BE2C (cell line): ENCODE measurements around the gene ATP13A2.

Experiments
- DNase-seq: peaks from one replicate; pipeline ENCODE4 v3.0.0-alpha.2; 2020
- H3K27me3 ChIP-seq: fragments of 250-450 bp; sonication (Bioruptor Pico); 2 replicates; pipeline ENCODE4 v1.5.1; 2020; ENCODE audit warnings: mild to moderate bottlenecking
- H3K36me3 ChIP-seq: fragments of 250-450 bp; sonication (Bioruptor Pico); 2 replicates; pipeline ENCODE4 v1.5.1; 2020; ENCODE audit warnings: mild to moderate bottlenecking
- H3K4me1 ChIP-seq: fragments of 250-450 bp; sonication (Bioruptor Pico); 2 replicates; pipeline ENCODE4 v1.5.1; 2020
- H3K4me3 ChIP-seq: 2 replicates; pipeline ENCODE4 v1.5.1; 2011; ENCODE audit warnings: low read depth, low read length
- H3K9me3 ChIP-seq: fragments of 250-450 bp; sonication (Bioruptor Pico); 2 replicates; pipeline ENCODE4 v1.5.1; 2020
- CTCF ChIP-seq: IDR thresholded peaks from 2 replicates; pipeline ENCODE4 v1.5.1; 2012; ENCODE audit warnings: mild to moderate bottlenecking, low read depth, low read length

The ATP13A2 gene

GRCh38 chr1:17033481-17033880 lies 21.8 kb upstream of the ATP13A2 start:
- H3K36me3 ChIP-seq = no peaks in the 10 kb centered on the region

GRCh38 chr1:17032741-17033140 lies 21.0 kb upstream of the ATP13A2 start:
- Histone ChIP-seq H3K36me3 (no peaks in the 10 kb centered on the region), H3K4me3 (no peak overlapping the region)

More at GRCh38 chr1:17033481-17033880, 21.8 kb upstream of the ATP13A2 start:
- H3K4me1 ChIP-seq = no peaks in the 10 kb centered on the region
- H3K27me3 ChIP-seq = no peaks in the 10 kb centered on the region
- no peaks in the 10 kb centered on the region for H3K9me3 ChIP-seq
- no peak for TF ChIP-seq CTCF
- DNase-seq = no peak
- H3K4me3 ChIP-seq = no peak overlapping the region

GRCh38 chr1:17031436-17031835 lies 19.7 kb upstream of the ATP13A2 start:
- Histone ChIP-seq H3K27me3 (no peaks in the 10 kb centered on the region), H3K4me3 (no peak overlapping the region), H3K9me3 (no peaks in the 10 kb centered on the region), H3K36me3 (no peaks in the 10 kb centered on the region; the same call in 1 of the 2 replicates), H3K4me1 (no peaks in the 10 kb centered on the region)
- no peak for TF ChIP-seq CTCF
- no peak for DNase-seq

More at GRCh38 chr1:17032741-17033140, 21.0 kb upstream of the ATP13A2 start:
- no peaks in the 10 kb centered on the region for H3K27me3 ChIP-seq
- H3K9me3 ChIP-seq = no peaks in the 10 kb centered on the region
- no peaks in the 10 kb centered on the region for H3K4me1 ChIP-seq
- no peak for TF ChIP-seq CTCF
- DNase-seq = no peak

GRCh38 chr1:17030206-17030605 lies 18.5 kb upstream of the ATP13A2 start:
- Histone ChIP-seq H3K9me3 (no peaks in the 10 kb centered on the region), H3K36me3 (no peaks in the 10 kb centered on the region; the same call in 1 of the 2 replicates), H3K27me3 (no peaks in the 10 kb centered on the region), H3K4me3 (no peak overlapping the region), H3K4me1 (no peaks in the 10 kb centered on the region)
- TF ChIP-seq CTCF = no peak
- DNase-seq = no peak

GRCh38 chr1:17028662-17029188 lies 17.0 kb upstream of the ATP13A2 start:
- DNase-seq = no peak
- TF ChIP-seq CTCF = no peak
- Histone ChIP-seq H3K36me3 (peaks cover 1% of the 10 kb centered on the region; the same call in 1 of the 2 replicates), H3K4me1 (no peaks in the 10 kb centered on the region), H3K27me3 (no peaks in the 10 kb centered on the region), H3K4me3 (no peak overlapping the region), H3K9me3 (no peaks in the 10 kb centered on the region)

GRCh38 chr1:17027900-17028299 lies 16.2 kb upstream of the ATP13A2 start:
- no peak for TF ChIP-seq CTCF
- peaks cover 7% of the 10 kb centered on the region; the same call in 1 of the 2 replicates for H3K36me3 ChIP-seq
- no peaks in the 10 kb centered on the region for H3K27me3 ChIP-seq
- no peak for DNase-seq
- H3K4me1 ChIP-seq = no peaks in the 10 kb centered on the region
- H3K9me3 ChIP-seq = no peaks in the 10 kb centered on the region
- H3K4me3 ChIP-seq = no peak overlapping the region
